CD14-positive monocyte (primary cell): ENCODE results near the gene TEX261. TPM values are rescaled to one million over a fixed set of nuclear protein-coding genes. Genes with fewer than 3 reads are reported as not detected.

Experiments used
- DNase-seq, 3 donors: peaks; one replicate each; pipeline ENCODE4 v3.0.0-alpha.2; 2011 to 2022
- H2AFZ ChIP-seq: 2 replicates; pipeline ENCODE4 v1.6.0; 2012; ENCODE audit warnings: mild to moderate bottlenecking, low read depth, low read length, inconsistent platforms; ENCODE audit not compliant: insufficient read depth, poor library complexity, severe bottlenecking
- H3K27ac ChIP-seq, 2 donors: 1 replicate in 1 of 2; 2 replicates in 1 of 2; pipeline ENCODE4 v1.5.1; 2012 to 2013; ENCODE audit warnings: low read length in 2 of 2, control low read depth in 1 of 2, inconsistent platforms in 1 of 2, low read depth in 1 of 2, mild to moderate bottlenecking in 1 of 2
- H3K27me3 ChIP-seq, 2 donors: one replicate each; pipeline versions ENCODE4 v1.6.0 to v1.6.1; 2011 to 2013; ENCODE audit warnings: low read length in 2 of 2; ENCODE audit not compliant: control insufficient read depth in 2 of 2, insufficient read depth in 2 of 2
- H3K36me3 ChIP-seq, 2 donors: replicated peaks in 1 of 2; 1 replicate in 1 of 2; 2 replicates in 1 of 2; pipeline versions ENCODE4 v1.5.1 to v1.6.1; 2012 to 2013; ENCODE audit warnings: low read length in 2 of 2, control low read depth in 1 of 2, inconsistent platforms in 1 of 2, mild to moderate bottlenecking in 1 of 2; ENCODE audit not compliant: insufficient read depth in 2 of 2, control insufficient read depth in 1 of 2
- H3K4me1 ChIP-seq, 2 donors: 1 replicate in 1 of 2; 2 replicates in 1 of 2; pipeline versions ENCODE4 v1.5.1 to v1.6.1; 2012 to 2013; ENCODE audit warnings: low read length in 2 of 2, control low read depth in 1 of 2, inconsistent platforms in 1 of 2, mild to moderate bottlenecking in 1 of 2, moderate library complexity in 1 of 2; ENCODE audit not compliant: insufficient read depth in 2 of 2, control insufficient read depth in 1 of 2
- H3K4me2 ChIP-seq: replicated peaks from 2 replicates; pipeline ENCODE3; 2012; ENCODE audit warnings: low read length, moderate library complexity, mild to moderate bottlenecking; ENCODE audit not compliant: poor library complexity, severe bottlenecking; ENCODE audit errors: extremely low read depth
- H3K4me3 ChIP-seq, 3 experiments: fragments of 200-600 bp in 1 of 3; sonication (generic) in 1 of 3; replicated peaks in 1 of 3; 1 replicate in 2 of 3; 2 replicates in 1 of 3; pipeline ENCODE4 v1.5.1; 2011 to 2013; ENCODE audit warnings: low read length in 3 of 3, mild to moderate bottlenecking in 3 of 3, control low read depth in 2 of 3, low read depth in 2 of 3, inconsistent platforms in 1 of 3, moderate library complexity in 1 of 3
- H3K79me2 ChIP-seq: 2 replicates; pipeline ENCODE4 v1.6.0; 2012; ENCODE audit warnings: mild to moderate bottlenecking, control low read depth, inconsistent platforms, low read length, moderate library complexity; ENCODE audit not compliant: insufficient read depth
- H3K9ac ChIP-seq: 2 replicates; pipeline ENCODE4 v1.6.0; 2017; ENCODE audit warnings: low read length, mild to moderate bottlenecking; ENCODE audit not compliant: insufficient read depth, poor library complexity, severe bottlenecking
- H3K9me3 ChIP-seq, 2 donors: replicated peaks in 1 of 2; 1 replicate in 1 of 2; 2 replicates in 1 of 2; pipeline versions ENCODE4 v1.5.1 to v1.6.1; 2012 to 2013; ENCODE audit warnings: low read length in 2 of 2, control low read depth in 1 of 2; ENCODE audit not compliant: control insufficient read depth in 1 of 2, insufficient read depth in 1 of 2
- H4K20me1 ChIP-seq: 2 replicates; pipeline ENCODE4 v1.6.0; 2012; ENCODE audit warnings: mild to moderate bottlenecking, low read length, control low read depth, moderate library complexity; ENCODE audit not compliant: insufficient read depth
- H3K27ac Mint-ChIP-seq, 7 donors: one replicate each; pipeline ENCODE4 v1.8.0; 2020; ENCODE audit warnings: mild to moderate bottlenecking in 7 of 7, mixed read lengths in 7 of 7, moderate library complexity in 6 of 7, inconsistent platforms in 2 of 7
- H3K27me3 Mint-ChIP-seq, 3 donors: one replicate each; pipeline ENCODE4 v1.8.0; 2021 to 2022; ENCODE audit warnings: low read depth in 3 of 3, mild to moderate bottlenecking in 3 of 3, mixed read lengths in 3 of 3, moderate library complexity in 3 of 3, inconsistent platforms in 1 of 3
- H3K36me3 Mint-ChIP-seq, 2 donors: one replicate each; pipeline ENCODE4 v1.8.0; 2020; ENCODE audit warnings: mixed read lengths in 2 of 2, inconsistent platforms in 1 of 2, mild to moderate bottlenecking in 1 of 2
- H3K4me1 Mint-ChIP-seq: one replicate; pipeline ENCODE4 v1.8.0; 2020; ENCODE audit warnings: mild to moderate bottlenecking, mixed read lengths
- H3K4me3 Mint-ChIP-seq, 2 donors: one replicate each; pipeline ENCODE4 v1.8.0; 2020; ENCODE audit warnings: mild to moderate bottlenecking in 2 of 2, mixed read lengths in 2 of 2, moderate library complexity in 1 of 2
- H3K9me3 Mint-ChIP-seq, 7 donors: one replicate each; pipeline ENCODE4 v1.8.0; 2020 to 2022; ENCODE audit warnings: mixed read lengths in 7 of 7, mild to moderate bottlenecking in 6 of 7, moderate library complexity in 6 of 7, inconsistent platforms in 2 of 7
- CTCF ChIP-seq: fragments of 200-600 bp; IDR thresholded peaks from one replicate; pipeline ENCODE4 v1.8.0; 2022; ENCODE audit warnings: antibody characterized with exemption, mild to moderate bottlenecking
- WGBS: methylation state at CpG from one replicate; pipeline ENCODE4 v1.1.5; 2013; ENCODE audit warnings: missing lambda C conversion rate; ENCODE audit not compliant: insufficient coverage; 5-methylcytosine and 5-hydroxymethylcytosine counted together
- intact Hi-C, 2 donors: fragments of 100-400 bp; cut with micrococcal nuclease; formaldehyde crosslinking; loops; one replicate each; pipeline versions ENCODE4 v1.15.0 to v1.15.1; 2023
- polyA plus RNA-seq, 3 donors: library from polyadenylated mRNA; depleted of rRNA in 1 of 3; unstranded in 2 of 3; stranded (reverse) in 1 of 3; fragments of 300-500 nt in 2 of 3; fragments of >200 nt in 1 of 3; fragmentation: Illumina TruSeq in 2 of 3; gene quantifications; 1 replicate in 2 of 3; 2 replicates in 1 of 3; pipeline ENCODE4 v1.2.3, GENCODE V29; 2012 to 2021

The TEX261 gene
- polyA plus RNA-seq, 3 donors, result 20.1 to 32.2 (median 30.6) TPM

DNA sequence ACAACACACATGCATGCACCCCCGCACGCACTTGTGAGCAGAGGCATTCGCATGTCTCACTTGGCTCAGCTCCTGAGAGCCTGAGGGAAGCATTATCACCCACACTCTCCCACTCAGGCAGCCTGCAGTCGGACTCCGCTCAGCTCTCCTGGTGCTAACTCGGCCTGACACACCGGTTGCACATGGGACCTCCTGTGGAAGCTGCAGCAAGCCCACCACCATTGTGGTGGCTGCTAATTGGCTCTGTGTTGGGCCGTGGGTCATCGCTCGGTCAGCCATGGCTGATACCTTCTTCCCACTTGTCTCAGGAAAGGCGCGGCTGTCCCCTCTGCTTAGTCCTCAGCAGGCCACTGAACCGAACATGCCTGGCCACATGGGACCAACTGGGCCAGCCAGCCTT, 13.7 kb upstream of the TEX261 start:
- WGBS, result 98% methylated on average over 13 of the region's 13 CpGs
- Histone ChIP-seq H3K27ac (no peak overlapping the region), H3K27me3 (no peaks in the 10 kb centered on the region), H2AFZ (no peak overlapping the region), H3K9me3 (no peaks in the 10 kb centered on the region), H3K36me3 (no peaks in the 10 kb centered on the region), H3K9ac (no peak overlapping the region), H3K4me2 (no peak overlapping the region), H3K4me3 (no peak overlapping the region), H4K20me1 (no peaks in the 10 kb centered on the region), H3K79me2 (no peaks in the 10 kb centered on the region), H3K4me1 (peaks cover 0 to 6% of the 10 kb centered on the region in 2 donors)
- Mint-ChIP-seq H3K4me3 (no peak overlapping the region), H3K27ac (no peak overlapping the region), H3K9me3 (peaks cover 0 to 5% (median 0%) of the 10 kb centered on the region in 7 donors), H3K27me3 (peaks cover 2 to 7% (median 5%) of the 10 kb centered on the region in 3 donors), H3K36me3 (no peaks in the 10 kb centered on the region), H3K4me1 (peaks cover 9% of the 10 kb centered on the region)
- no peak for DNase-seq
- intact Hi-C loops, result no loop called here
- TF ChIP-seq CTCF, result no peak

- H3K27me3 Mint-ChIP-seq, result peaks cover 2 to 7% (median 5%) of the 10 kb centered on the region in 3 donors
- H3K4me1 Mint-ChIP-seq, result peaks cover 9% of the 10 kb centered on the region
- H3K9me3 Mint-ChIP-seq, result peaks cover 0 to 5% (median 0%) of the 10 kb centered on the region in 7 donors
- H3K36me3 Mint-ChIP-seq, result no peaks in the 10 kb centered on the region
- no peak overlapping the region for H3K4me3 ChIP-seq
- H3K9ac ChIP-seq, result no peak overlapping the region
- H2AFZ ChIP-seq, result no peak overlapping the region
- H3K4me1 ChIP-seq, result peaks cover 0 to 6% of the 10 kb centered on the region in 2 donors
- intact Hi-C loops, result no loop called here
- H4K20me1 ChIP-seq, result no peaks in the 10 kb centered on the region
- H3K27ac Mint-ChIP-seq, result no peak overlapping the region
- H3K36me3 ChIP-seq, result no peaks in the 10 kb centered on the region
- no peaks in the 10 kb centered on the region for H3K79me2 ChIP-seq
- TF ChIP-seq CTCF, result no peak
- WGBS, result 89% methylated on average over 4 of the region's 5 CpGs
- H3K4me3 Mint-ChIP-seq, result no peak overlapping the region
- H3K27ac ChIP-seq, result no peak overlapping the region
- H3K9me3 ChIP-seq, result no peaks in the 10 kb centered on the region
- no peaks in the 10 kb centered on the region for H3K27me3 ChIP-seq
- DNase-seq, result no peak
- H3K4me2 ChIP-seq, result no peak overlapping the region
Measured at GRCh38 chr2:71006955-71007799, 12.5 kb upstream of the TEX261 start.
